NT2/D1 (cell line): Measurements from ENCODE around the gene ACSF3.

Experiments used
- YY1 ChIP-seq: IDR thresholded peaks from 2 replicates; pipeline ENCODE4 v1.6.1; 2011; ENCODE audit not compliant: insufficient read length, insufficient read depth
- ZNF274 ChIP-seq: IDR thresholded peaks from 2 replicates; pipeline ENCODE4 v1.6.1; 2011; ENCODE audit warnings: mild to moderate bottlenecking, low read depth, low read length

GRCh38 chr16:89047331-89048089, 46.1 kb upstream of the ACSF3 start:
- TF ChIP-seq YY1 (no peak), ZNF274 (no peak)
